Activated CD4-positive, alpha-beta memory T cell treated with anti-CD3 and anti-CD28 coated beads for 36 hours (primary cell): ENCODE results near the gene SLC26A8. TPM values are rescaled to one million over a fixed set of nuclear protein-coding genes. Genes with fewer than 3 reads are reported as not detected.

Experiments used
- CTCF ChIA-PET: fragments of 350-600 bp; sonication (Branson Sonifier 250); formaldehyde crosslinking; loops from one replicate; lab custom pipeline; 2021; ENCODE audit warnings: antibody characterized with exemption, inconsistent platforms; lab: Charles Lee
- POLR2A ChIA-PET: fragments of 350-600 bp; sonication (Branson Sonifier 250); formaldehyde crosslinking; loops from one replicate; lab custom pipeline; 2021; ENCODE audit warnings: antibody characterized with exemption; lab: Charles Lee
- DNase-seq: peaks from one replicate; pipeline ENCODE4 v3.0.0-alpha.2; 2020
- H3K27ac Mint-ChIP-seq: one replicate; pipeline ENCODE4 v1.8.0; 2021; ENCODE audit warnings: mixed read lengths
- H3K27me3 Mint-ChIP-seq: one replicate; pipeline ENCODE4 v1.8.0; 2021; ENCODE audit warnings: mixed read lengths
- H3K36me3 Mint-ChIP-seq: one replicate; pipeline ENCODE4 v1.8.0; 2021; ENCODE audit warnings: mixed read lengths
- H3K4me1 Mint-ChIP-seq: one replicate; pipeline ENCODE4 v1.8.0; 2021; ENCODE audit warnings: low read depth, mixed read lengths
- H3K4me3 Mint-ChIP-seq: one replicate; pipeline ENCODE4 v1.8.0; 2021; ENCODE audit warnings: mild to moderate bottlenecking, mixed read lengths
- H3K9me3 Mint-ChIP-seq: one replicate; pipeline ENCODE4 v1.8.0; 2021; ENCODE audit warnings: mixed read lengths
- intact Hi-C: fragments of 100-400 bp; cut with micrococcal nuclease; formaldehyde crosslinking; loops from one replicate; pipeline ENCODE4 v1.15.1; 2023
- total RNA-seq, 2 experiments: library from RNA; stranded (reverse); gene quantifications; one replicate each; pipeline ENCODE4 v1.2.3, GENCODE V29; 2021

SLC26A8 gene, protein sequence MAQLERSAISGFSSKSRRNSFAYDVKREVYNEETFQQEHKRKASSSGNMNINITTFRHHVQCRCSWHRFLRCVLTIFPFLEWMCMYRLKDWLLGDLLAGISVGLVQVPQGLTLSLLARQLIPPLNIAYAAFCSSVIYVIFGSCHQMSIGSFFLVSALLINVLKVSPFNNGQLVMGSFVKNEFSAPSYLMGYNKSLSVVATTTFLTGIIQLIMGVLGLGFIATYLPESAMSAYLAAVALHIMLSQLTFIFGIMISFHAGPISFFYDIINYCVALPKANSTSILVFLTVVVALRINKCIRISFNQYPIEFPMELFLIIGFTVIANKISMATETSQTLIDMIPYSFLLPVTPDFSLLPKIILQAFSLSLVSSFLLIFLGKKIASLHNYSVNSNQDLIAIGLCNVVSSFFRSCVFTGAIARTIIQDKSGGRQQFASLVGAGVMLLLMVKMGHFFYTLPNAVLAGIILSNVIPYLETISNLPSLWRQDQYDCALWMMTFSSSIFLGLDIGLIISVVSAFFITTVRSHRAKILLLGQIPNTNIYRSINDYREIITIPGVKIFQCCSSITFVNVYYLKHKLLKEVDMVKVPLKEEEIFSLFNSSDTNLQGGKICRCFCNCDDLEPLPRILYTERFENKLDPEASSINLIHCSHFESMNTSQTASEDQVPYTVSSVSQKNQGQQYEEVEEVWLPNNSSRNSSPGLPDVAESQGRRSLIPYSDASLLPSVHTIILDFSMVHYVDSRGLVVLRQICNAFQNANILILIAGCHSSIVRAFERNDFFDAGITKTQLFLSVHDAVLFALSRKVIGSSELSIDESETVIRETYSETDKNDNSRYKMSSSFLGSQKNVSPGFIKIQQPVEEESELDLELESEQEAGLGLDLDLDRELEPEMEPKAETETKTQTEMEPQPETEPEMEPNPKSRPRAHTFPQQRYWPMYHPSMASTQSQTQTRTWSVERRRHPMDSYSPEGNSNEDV
- not detected for total RNA-seq

GRCh38 chr6:36023996-36024795, at the start of gene SLC26A8:
Gene SLC26A8, minus strand, starts transcription at chr6:36024641. Its CDS starts 4,934 bp downstream, at chr6:36019707.
- Mint-ChIP-seq H3K4me1 (peaks cover 7% of the 10 kb centered on the region), H3K27me3 (peaks cover 12% of the 10 kb centered on the region), H3K4me3 (no peak within 1 kb of the TSS), H3K36me3 (peaks cover 5% of the 10 kb centered on the region), H3K9me3 (no peaks in the 10 kb centered on the region), H3K27ac (no peak within 1 kb of the TSS)
- ChIA-PET POLR2A (no interaction called here), CTCF (interaction anchor here (8.9 kb wide), 1 partner anchor 70 kb away, joined by 237 read pairs; no protein-coding TSS in a partner anchor)
- intact Hi-C loops: no loop called here
- DNase-seq: no peak

- POLR2A ChIA-PET: no interaction called here
- peaks cover 6% of the 10 kb centered on the region for H3K36me3 Mint-ChIP-seq
Measured at GRCh38 chr6:36073587-36073986, 49.1 kb upstream of the SLC26A8 start.

GRCh38 chr6:36072681-36073080, 48.2 kb upstream of the SLC26A8 start:
- POLR2A ChIA-PET: no interaction called here

More at GRCh38 chr6:36073587-36073986, 49.1 kb upstream of the SLC26A8 start:
- Mint-ChIP-seq H3K27me3 (no peaks in the 10 kb centered on the region), H3K9me3 (no peaks in the 10 kb centered on the region), H3K27ac (no peak overlapping the region), H3K4me3 (no peak overlapping the region), H3K4me1 (peaks cover 28% of the 10 kb centered on the region)
- no peak for DNase-seq
- intact Hi-C loops: no loop called here
- CTCF ChIA-PET: interaction anchor here (1.1 to 3.5 kb wide), 3 partner anchors 9 to 46 kb away, joined by 3 to 20 read pairs (median 6); partner anchors contain the start of gene MAPK14

DNA sequence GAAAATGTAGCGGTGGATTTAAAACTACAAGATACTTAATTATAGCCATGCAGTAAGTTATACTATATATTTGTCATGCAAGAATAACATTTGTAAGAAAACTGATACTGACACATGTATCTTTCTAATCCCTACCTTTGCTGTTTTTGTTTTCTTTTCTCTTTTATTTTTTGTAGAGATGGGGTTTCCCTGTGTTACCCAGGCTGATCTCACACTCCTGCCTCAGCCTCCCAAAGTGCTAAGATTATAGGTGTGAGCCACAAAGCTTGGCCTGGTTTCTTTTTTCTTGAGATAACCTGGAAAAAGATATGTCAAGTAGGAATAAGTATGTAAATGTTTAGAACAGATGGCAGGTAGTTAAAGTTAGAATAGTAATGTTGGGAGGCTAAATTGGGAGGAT, 47.3 kb upstream of the SLC26A8 start:
- Mint-ChIP-seq H3K4me3 (no peak overlapping the region), H3K4me1 (peaks cover 35% of the 10 kb centered on the region), H3K9me3 (no peaks in the 10 kb centered on the region), H3K36me3 (peaks cover 6% of the 10 kb centered on the region), H3K27me3 (no peaks in the 10 kb centered on the region), H3K27ac (peak overlapping the region; percentile 14)
- CTCF ChIA-PET: interaction anchor here (3.5 kb wide), 1 partner anchor 23 kb away, joined by 20 read pairs; no protein-coding TSS in a partner anchor
- POLR2A ChIA-PET: no interaction called here
- intact Hi-C loops: no loop called here
- no peak for DNase-seq

More at GRCh38 chr6:36072681-36073080, 48.2 kb upstream of the SLC26A8 start:
- CTCF ChIA-PET: interaction anchor here (3.5 kb wide), 1 partner anchor 22 kb away, joined by 20 read pairs; no protein-coding TSS in a partner anchor
- intact Hi-C loops: no loop called here
- DNase-seq: no peak
- peaks cover 6% of the 10 kb centered on the region for H3K36me3 Mint-ChIP-seq
- no peak overlapping the region for H3K4me3 Mint-ChIP-seq
- H3K27me3 Mint-ChIP-seq: no peaks in the 10 kb centered on the region
- no peak overlapping the region for H3K27ac Mint-ChIP-seq
- peaks cover 35% of the 10 kb centered on the region for H3K4me1 Mint-ChIP-seq
- H3K9me3 Mint-ChIP-seq: no peaks in the 10 kb centered on the region

GRCh38 chr6:36071281-36071680, 46.8 kb upstream of the SLC26A8 start:
- peaks cover 5% of the 10 kb centered on the region for H3K36me3 Mint-ChIP-seq
- peaks cover 35% of the 10 kb centered on the region for H3K4me1 Mint-ChIP-seq
- ChIA-PET POLR2A (no interaction called here), CTCF (interaction anchor here (3.5 kb wide), 1 partner anchor 24 kb away, joined by 20 read pairs; no protein-coding TSS in a partner anchor)
- intact Hi-C loops: no loop called here
- no peak overlapping the region for H3K27ac Mint-ChIP-seq
- DNase-seq: no peak
- no peaks in the 10 kb centered on the region for H3K9me3 Mint-ChIP-seq
- H3K4me3 Mint-ChIP-seq: no peak overlapping the region
- H3K27me3 Mint-ChIP-seq: no peaks in the 10 kb centered on the region

DNA sequence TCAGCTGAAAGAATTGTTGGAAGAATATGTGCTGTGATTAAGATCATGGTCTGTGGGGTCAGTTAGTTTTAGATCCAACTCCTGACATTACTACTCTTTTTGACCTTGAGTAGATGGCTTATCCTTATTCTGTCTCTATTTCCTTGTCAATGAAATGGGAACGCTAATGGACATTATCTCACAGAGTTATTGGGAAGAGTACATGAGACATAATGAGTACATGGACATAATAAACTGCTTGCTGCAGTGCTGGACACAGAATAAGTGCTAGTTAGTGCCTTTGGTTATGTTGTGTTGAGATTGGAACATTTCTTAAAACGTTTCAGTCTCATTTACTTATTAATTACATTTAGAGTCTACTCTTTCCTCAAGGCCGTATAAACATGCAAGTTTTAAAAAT, 45.8 kb upstream of the SLC26A8 start:
- no peak overlapping the region for H3K4me3 Mint-ChIP-seq
- no peak overlapping the region for H3K27ac Mint-ChIP-seq
- H3K9me3 Mint-ChIP-seq: no peaks in the 10 kb centered on the region
- DNase-seq: no peak
- H3K4me1 Mint-ChIP-seq: peaks cover 38% of the 10 kb centered on the region
- intact Hi-C loops: no loop called here
- H3K27me3 Mint-ChIP-seq: no peaks in the 10 kb centered on the region
- ChIA-PET POLR2A (no interaction called here), CTCF (interaction anchor here (2.9 kb wide), 1 partner anchor 25 kb away, joined by 7 read pairs; no protein-coding TSS in a partner anchor)
- peaks cover 1% of the 10 kb centered on the region for H3K36me3 Mint-ChIP-seq

GRCh38 chr6:36069573-36069972, 45.1 kb upstream of the SLC26A8 start:
- peaks cover 43% of the 10 kb centered on the region for H3K4me1 Mint-ChIP-seq
- ChIA-PET CTCF (interaction anchor here (0.8 to 2.9 kb wide), 2 partner anchors 26 to 42 kb away, joined by 3 to 7 read pairs; partner anchors contain the start of gene MAPK14), POLR2A (no interaction called here)
- intact Hi-C loops: no loop called here
- no peaks in the 10 kb centered on the region for H3K36me3 Mint-ChIP-seq
- no peaks in the 10 kb centered on the region for H3K9me3 Mint-ChIP-seq
- DNase-seq: no peak
- no peak overlapping the region for H3K27ac Mint-ChIP-seq
- H3K27me3 Mint-ChIP-seq: no peaks in the 10 kb centered on the region
- no peak overlapping the region for H3K4me3 Mint-ChIP-seq

- Mint-ChIP-seq H3K4me3 (no peak overlapping the region), H3K27me3 (no peaks in the 10 kb centered on the region), H3K27ac (no peak overlapping the region), H3K36me3 (no peaks in the 10 kb centered on the region), H3K4me1 (peaks cover 48% of the 10 kb centered on the region), H3K9me3 (no peaks in the 10 kb centered on the region)
- DNase-seq: no peak
- POLR2A ChIA-PET: no interaction called here
- CTCF ChIA-PET: interaction anchor here (0.8 to 2.9 kb wide), 3 partner anchors 27 to 41 kb away, joined by 3 to 7 read pairs (median 5); partner anchors contain the start of gene MAPK14
- intact Hi-C loops: no loop called here
Measured at GRCh38 chr6:36068586-36068985, 44.1 kb upstream of the SLC26A8 start.

- intact Hi-C loops: no loop called here
- H3K4me3 Mint-ChIP-seq: no peak overlapping the region
- CTCF ChIA-PET: interaction anchor here (1.1 to 2.9 kb wide), 3 partner anchors 27 to 40 kb away, joined by 5 to 7 read pairs (median 5); partner anchors contain the start of gene MAPK14
- no peak for DNase-seq
- H3K9me3 Mint-ChIP-seq: no peaks in the 10 kb centered on the region
- POLR2A ChIA-PET: interaction anchor here (1.1 kb wide), 1 partner anchor 32 kb away, joined by 5 read pairs; no protein-coding TSS in a partner anchor
- H3K4me1 Mint-ChIP-seq: peaks cover 48% of the 10 kb centered on the region
- no peaks in the 10 kb centered on the region for H3K36me3 Mint-ChIP-seq
- no peaks in the 10 kb centered on the region for H3K27me3 Mint-ChIP-seq
- H3K27ac Mint-ChIP-seq: no peak overlapping the region
Measured at GRCh38 chr6:36068012-36068392, 43.6 kb upstream of the SLC26A8 start.

DNA sequence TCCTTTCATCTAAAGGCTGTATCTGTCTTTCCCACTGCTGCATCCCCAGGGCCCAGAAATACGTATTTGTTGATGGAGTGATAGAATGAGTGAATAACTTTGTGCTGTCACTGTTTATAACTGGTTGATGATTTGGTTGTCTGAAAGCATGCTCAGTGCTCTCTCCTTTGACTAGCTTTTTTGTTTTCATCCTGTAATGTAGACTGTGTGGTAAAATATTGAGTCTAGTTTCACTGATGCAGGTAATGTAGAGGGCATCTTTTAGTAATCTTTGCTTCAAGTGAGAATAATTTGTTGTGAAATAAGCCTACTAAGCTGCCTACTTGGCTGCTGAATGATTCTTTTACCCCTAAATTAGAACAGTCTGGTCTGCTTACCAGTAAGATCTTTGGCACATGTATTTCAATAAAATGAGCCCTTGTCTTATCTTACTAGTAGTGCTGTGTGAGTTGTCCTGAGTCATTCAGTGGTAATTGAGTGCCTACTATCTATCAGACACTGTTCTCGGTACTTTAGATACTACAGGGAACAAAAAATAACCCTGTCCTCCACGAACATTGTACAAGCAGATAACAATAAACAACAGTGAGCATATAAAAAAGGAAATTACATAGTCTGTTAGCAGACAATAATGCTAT, 43.1 kb upstream of the SLC26A8 start:
- peak overlapping the region; percentile 42 for H3K27ac Mint-ChIP-seq
- H3K27me3 Mint-ChIP-seq: no peaks in the 10 kb centered on the region
- H3K9me3 Mint-ChIP-seq: no peaks in the 10 kb centered on the region
- no peaks in the 10 kb centered on the region for H3K36me3 Mint-ChIP-seq
- H3K4me1 Mint-ChIP-seq: peaks cover 48% of the 10 kb centered on the region
- intact Hi-C loops: loop anchor here (2.0 kb wide), 1 partner anchor 27 kb away; no protein-coding TSS in a partner anchor
- ChIA-PET POLR2A (interaction anchor here (0.6 to 1.1 kb wide), 2 partner anchors 32 to 128 kb away, joined by 3 to 5 read pairs; no protein-coding TSS in a partner anchor), CTCF (interaction anchor here (1.1 to 2.0 kb wide), 2 partner anchors 28 to 40 kb away, joined by 5 read pairs; partner anchors contain the start of gene MAPK14)
- no peak for DNase-seq
- no peak overlapping the region for H3K4me3 Mint-ChIP-seq
